Stimulated activated CD8-positive, alpha-beta memory T cell treated with anti-CD3 and anti-CD28 coated beads, Interleukin-7, amount 100 ng/mL, for 1 hour (primary cell): Measurements from ENCODE around the gene WNT6.

Experiments used
- DNase-seq, 2 donors: peaks; one replicate each; pipeline ENCODE4 v3.0.0-alpha.2; 2020; ENCODE audit warnings: low read depth in 2 of 2

The WNT6 gene

GRCh38 chr2:218857371-218858137 is 2.1 kb upstream of the WNT6 start:
- DNase-seq = no peak

DNA sequence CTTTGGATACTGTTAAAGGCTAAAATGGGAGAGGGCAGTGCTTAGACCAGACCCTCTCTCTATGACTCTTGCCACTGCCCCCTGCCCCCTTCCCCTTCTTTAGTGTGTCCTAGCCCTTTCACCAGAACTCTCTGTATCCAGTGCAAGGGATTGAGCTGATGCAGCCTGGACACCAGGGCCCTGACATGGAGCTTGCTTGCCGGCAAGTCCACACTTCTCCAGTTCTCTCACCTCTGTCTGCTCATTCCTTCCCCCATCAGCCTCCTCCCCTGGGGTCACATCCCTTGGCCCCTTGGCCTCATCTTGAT is 1.5 kb upstream of the WNT6 start:
- no peak for DNase-seq

- no peak for DNase-seq
These were observed 692 bp upstream of the WNT6 start for GRCh38 chr2:218858671-218859555.

DNA sequence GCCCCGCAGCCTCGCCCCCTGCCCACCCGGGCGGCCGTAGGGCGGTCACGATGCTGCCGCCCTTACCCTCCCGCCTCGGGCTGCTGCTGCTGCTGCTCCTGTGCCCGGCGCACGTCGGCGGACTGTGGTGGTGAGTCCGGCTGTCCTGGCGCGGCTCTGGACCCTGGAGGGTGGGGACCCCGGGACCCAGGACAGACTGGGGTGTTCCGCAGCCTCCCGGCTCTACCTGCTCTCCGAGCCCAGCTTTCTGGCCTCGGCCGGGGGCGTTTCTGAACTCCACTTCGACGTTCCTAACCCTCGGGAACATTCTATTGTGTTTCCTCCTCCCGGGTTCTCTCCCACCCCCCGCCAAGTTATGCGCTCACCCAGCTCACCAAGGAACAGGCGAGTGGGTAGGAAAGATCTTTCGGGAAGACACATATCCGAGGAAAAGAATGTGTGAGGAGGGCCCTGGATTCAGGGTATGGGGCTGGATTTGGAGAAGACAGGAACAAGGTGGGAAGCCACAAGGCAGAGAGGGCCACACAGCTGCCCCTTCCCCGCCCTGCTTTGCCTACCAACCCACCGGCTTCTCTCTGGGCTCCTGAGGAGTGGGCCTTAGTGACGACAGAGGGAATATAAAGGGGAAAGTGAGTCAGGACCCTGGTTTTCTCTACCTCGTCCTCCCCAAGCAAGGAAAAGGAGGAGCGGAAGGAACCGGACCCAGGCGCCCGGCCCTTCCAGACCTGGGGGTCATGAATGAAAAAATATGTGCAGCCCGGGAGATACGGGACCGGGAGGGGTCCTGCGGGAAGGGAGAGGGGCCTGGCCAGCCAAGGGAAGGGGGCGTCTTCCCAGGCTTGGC is 605 bp downstream of the WNT6 start:
- no peak for DNase-seq

- DNase-seq = no peak
These were observed 1.4 kb downstream of the WNT6 start for GRCh38 chr2:218860950-218861381.

DNA sequence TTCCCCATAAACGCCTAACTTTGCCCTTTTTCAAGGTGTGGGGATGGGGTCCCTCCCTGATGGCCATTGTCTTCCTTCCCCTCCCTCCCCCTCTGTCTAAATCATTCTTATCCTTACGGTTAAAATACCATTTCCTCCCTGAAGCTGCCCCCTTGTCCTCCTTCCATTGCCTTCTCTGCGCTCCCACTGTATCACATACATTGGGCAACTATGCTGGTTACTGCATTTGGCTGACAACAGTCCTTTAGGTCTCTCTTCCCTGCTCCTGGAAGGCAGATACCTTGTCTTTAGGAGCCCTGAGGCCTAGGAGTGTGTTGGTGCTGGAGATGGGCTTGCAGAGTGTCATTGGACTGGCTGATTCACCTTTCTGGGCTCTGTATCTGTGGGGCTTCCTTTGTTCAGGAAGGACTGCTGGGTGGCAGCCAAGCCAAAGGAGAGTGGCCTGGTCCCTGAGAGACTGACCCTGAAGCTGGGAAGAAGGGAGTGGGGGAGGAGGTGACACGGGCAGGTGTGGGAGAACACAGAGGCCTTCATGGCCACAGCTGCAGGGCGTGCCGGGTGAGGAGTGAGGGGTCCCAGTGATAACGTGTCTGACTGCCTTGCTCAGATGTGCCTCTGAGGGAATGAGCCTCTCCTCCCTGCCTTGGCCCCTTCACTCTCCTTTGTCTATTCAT is 2.2 kb downstream of the WNT6 start:
- DNase-seq = no peak

GRCh38 chr2:218863021-218863520 is 3.5 kb downstream of the WNT6 start:
- DNase-seq = no peak

GRCh38 chr2:218865396-218865795 is 5.8 kb downstream of the WNT6 start:
- DNase-seq = no peak

DNA sequence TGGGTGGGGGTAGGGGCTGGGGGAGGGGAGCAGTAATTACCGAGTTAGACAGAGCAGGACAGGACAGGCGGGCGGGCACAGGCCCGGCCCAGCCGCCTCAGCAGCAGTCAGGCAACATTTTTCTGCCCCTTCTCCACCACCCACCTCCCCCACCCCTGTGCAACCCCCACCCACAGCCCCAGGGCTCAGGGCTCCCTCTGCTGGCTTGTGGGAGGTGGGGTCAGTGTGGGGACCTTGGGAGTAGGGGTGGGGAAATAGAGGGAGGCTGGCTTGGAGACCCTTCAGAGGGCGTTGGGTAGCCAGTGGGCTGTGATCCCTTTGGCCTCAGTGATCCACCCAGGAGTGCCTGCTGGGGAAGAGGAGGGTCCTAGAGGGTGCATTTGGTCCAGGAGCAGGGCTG is 6.4 kb downstream of the WNT6 start:
- DNase-seq = no peak

- DNase-seq = no peak
These were observed 8.3 kb downstream of the WNT6 start for GRCh38 chr2:218867900-218868299.

DNA sequence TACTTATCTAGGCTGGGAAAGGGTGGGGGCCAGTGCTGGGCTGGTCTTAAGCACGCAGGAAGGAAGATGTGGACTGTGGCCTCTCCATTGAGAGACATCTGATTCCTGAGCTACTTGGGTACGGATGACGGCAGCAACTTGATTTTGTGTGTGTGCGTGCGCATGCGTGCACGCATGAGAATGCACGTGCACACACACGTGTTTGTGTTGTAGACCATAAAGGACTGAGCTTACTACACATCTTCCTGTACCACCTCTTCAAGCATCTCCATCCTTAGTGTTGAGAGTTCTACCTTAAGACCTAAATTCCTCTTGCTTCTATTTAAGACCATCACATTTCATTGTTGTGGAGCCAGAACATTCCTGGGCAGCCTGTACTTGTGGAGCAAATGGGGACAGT is 9.5 kb downstream of the WNT6 start:
- DNase-seq = no peak

GRCh38 chr2:218870984-218871344 is 11.4 kb downstream of the WNT6 start:
- no peak for DNase-seq

- no peak for DNase-seq
These were observed 12.0 kb downstream of the WNT6 start for GRCh38 chr2:218871345-218872302.

DNA sequence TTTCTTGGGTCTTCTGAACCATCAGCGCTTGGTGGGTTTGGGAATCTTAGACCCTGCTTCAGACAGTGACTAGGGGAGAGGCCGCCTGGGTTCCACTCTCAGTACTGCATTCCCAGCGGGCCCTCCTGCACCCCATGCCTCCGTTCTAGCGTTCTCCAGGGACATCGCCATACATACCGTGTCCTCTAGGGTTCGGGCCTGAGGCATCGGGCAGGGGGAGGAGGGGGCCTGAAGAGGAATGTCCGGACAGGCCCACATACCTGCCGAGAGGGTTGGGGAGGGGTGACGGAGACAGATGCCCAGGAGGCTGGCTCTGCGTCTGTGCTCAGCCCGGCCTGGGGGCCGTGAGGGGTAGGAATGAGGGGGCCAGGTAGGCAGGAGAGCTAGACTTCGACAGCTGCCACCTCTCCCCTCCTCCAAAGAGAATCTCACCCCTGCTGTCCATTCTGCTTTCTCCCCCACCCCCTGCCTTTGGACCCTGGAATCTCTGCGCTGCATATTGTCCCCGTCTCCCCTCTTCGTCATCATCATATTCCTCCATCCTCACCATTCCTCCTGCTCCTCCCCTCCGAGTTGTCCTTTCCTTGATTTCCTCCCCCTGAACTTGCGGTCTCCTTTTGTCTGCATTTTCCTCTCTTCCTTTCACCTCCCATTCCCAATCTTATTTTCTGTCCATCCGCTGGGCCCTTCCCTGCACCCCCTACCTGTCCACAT is 13.2 kb downstream of the WNT6 start:
- no peak for DNase-seq

DNA sequence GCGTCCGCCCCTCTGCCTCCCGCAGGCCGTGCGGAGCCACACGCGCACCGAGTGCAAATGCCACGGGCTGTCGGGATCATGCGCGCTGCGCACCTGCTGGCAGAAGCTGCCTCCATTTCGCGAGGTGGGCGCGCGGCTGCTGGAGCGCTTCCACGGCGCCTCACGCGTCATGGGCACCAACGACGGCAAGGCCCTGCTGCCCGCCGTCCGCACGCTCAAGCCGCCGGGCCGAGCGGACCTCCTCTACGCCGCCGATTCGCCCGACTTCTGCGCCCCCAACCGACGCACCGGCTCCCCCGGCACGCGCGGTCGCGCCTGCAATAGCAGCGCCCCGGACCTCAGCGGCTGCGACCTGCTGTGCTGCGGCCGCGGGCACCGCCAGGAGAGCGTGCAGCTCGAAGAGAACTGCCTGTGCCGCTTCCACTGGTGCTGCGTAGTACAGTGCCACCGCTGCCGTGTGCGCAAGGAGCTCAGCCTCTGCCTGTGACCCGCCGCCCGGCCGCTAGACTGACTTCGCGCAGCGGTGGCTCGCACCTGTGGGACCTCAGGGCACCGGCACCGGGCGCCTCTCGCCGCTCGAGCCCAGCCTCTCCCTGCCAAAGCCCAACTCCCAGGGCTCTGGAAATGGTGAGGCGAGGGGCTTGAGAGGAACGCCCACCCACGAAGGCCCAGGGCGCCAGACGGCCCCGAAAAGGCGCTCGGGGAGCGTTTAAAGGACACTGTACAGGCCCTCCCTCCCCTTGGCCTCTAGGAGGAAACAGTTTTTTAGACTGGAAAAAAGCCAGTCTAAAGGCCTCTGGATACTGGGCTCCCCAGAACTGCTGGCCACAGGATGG is 14.0 kb downstream of the WNT6 start:
- no peak for DNase-seq

GRCh38 chr2:218875692-218876246 is 16.2 kb downstream of the WNT6 start:
- no peak for DNase-seq

GRCh38 chr2:218876562-218877219 is 17.1 kb downstream of the WNT6 start:
- peak; percentile 52 to 55 for DNase-seq

- no peak for DNase-seq
These were observed 17.7 kb downstream of the WNT6 start for GRCh38 chr2:218877331-218877730.
